Ectodermal cell (in vitro differentiated cells): Measurements from ENCODE around the gene PCBD2.
"Not testable (repeated sequence)": the region's sequence is repeated elsewhere in the genome, so short reads cannot be mapped to it uniquely, and the experiment has no call there.

ENCODE experiments used
- H3K27ac ChIP-seq: 2 replicates; pipeline ENCODE4 v1.7.0; 2013; ENCODE audit warnings: mild to moderate bottlenecking, low read depth, low read length; ENCODE audit not compliant: insufficient read depth, poor library complexity, severe bottlenecking
- H3K27me3 ChIP-seq: 2 replicates; pipeline ENCODE4 v1.7.0; 2013; ENCODE audit warnings: mild to moderate bottlenecking, low read length; ENCODE audit not compliant: insufficient read depth, control insufficient read depth, poor library complexity, severe bottlenecking
- H3K36me3 ChIP-seq: one replicate; pipeline ENCODE4 v1.7.0; 2013; ENCODE audit warnings: low read length; ENCODE audit not compliant: control insufficient read depth, insufficient read depth
- H3K4me1 ChIP-seq: one replicate; pipeline ENCODE4 v1.7.0; 2013; ENCODE audit warnings: low read length; ENCODE audit not compliant: control insufficient read depth, insufficient read depth
- H3K4me3 ChIP-seq: 2 replicates; pipeline ENCODE4 v1.7.0; 2013; ENCODE audit warnings: low read depth, low read length, control low read depth; ENCODE audit not compliant: insufficient read depth
- H3K9me3 ChIP-seq: 2 replicates; pipeline ENCODE4 v1.7.0; 2013; ENCODE audit warnings: mild to moderate bottlenecking, low read length, moderate library complexity; ENCODE audit not compliant: control insufficient read depth
- WGBS, 2 experiments: methylation state at CpG; one replicate each; pipeline ENCODE4 v1.1.7; 2013; ENCODE audit warnings: missing lambda C conversion rate in 2 of 2; 5-methylcytosine and 5-hydroxymethylcytosine counted together

PCBD2 gene

DNA sequence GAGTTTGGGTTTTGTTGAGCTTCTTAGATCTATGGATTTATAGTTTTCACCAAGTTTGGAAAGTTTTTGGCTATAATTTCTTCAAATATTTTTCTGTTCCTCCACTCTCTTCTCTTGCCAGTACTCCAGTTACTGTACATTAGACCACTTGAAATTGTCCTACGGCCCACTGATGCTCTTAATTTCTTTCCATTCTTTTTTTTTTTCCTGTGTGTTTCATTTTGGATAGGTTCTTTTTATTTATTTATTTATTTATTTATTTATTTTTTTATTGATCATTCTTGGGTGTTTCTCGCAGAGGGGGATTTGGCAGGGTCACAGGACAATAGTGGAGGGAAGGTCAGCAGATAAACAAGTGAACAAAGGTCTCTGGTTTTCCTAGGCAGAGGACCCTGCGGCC lies 24.0 kb upstream of the PCBD2 start:
- 91 to 100% methylated on average over 1 of the region's 3 CpGs for WGBS, 2 experiments
- H3K4me3 ChIP-seq, H3K27me3 ChIP-seq, H3K36me3 ChIP-seq, H3K9me3 ChIP-seq, H3K4me1 ChIP-seq: not testable (repeated sequence)
- H3K27ac ChIP-seq = peak overlapping the region; percentile 3

DNA sequence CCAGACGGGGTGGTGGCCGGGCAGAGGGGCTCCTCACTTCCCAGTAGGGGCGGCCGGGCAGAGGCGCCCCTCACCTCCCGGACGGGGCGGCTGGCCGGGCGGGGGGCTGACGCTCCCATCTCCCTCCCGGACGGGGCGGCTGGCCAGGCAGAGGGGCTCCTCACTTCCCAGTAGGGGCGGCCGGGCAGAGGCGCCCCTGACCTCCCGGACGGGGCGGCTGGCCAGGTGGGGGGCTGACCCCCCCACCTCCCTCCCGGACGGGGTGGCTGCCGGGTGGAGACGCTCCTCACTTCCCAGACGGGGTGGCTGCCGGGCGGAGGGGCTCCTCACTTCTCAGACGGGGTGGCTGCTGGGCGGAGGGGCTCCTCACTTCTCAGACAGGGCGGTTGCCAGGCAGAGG lies 23.2 kb upstream of the PCBD2 start:
- WGBS, 2 experiments = 93 to 95% methylated on average over 25 to 30 of the region's 30 CpGs
- not testable (repeated sequence) for H3K4me1 ChIP-seq, H3K36me3 ChIP-seq, H3K4me3 ChIP-seq, H3K27me3 ChIP-seq, H3K27ac ChIP-seq, H3K9me3 ChIP-seq

DNA sequence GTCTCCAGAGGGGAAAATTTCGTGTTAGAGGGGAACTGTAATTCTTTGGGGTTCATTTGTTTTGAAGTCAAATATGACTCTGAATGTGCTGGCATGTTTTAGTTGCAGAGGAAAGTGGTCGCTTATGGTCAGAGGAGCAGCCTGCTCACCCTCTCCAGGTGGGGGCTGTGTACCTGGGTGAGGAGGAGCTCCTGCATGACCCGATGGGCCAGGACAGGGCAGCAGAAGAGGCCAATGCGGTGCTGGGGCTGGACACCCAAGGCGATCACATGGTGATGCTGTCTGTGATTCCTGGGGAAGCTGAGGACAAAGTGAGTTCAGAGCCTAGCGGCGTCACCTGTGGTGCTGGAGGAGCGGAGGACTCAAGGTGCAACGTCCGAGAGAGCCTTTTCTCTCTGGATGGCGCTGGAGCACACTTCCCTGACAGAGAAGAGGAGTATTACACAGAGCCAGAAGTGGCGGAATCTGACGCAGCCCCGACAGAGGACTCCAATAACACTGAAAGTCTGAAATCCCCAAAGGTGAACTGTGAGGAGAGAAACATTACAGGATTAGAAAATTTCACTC lies 17.3 kb upstream of the PCBD2 start:
- no peaks in the 10 kb centered on the region for H3K36me3 ChIP-seq
- no peaks in the 10 kb centered on the region for H3K27me3 ChIP-seq
- no peak overlapping the region for H3K4me3 ChIP-seq
- H3K9me3 ChIP-seq = no peaks in the 10 kb centered on the region
- WGBS, 2 experiments = 90 to 91% methylated on average over 14 of the region's 14 CpGs
- no peak overlapping the region for H3K27ac ChIP-seq
- H3K4me1 ChIP-seq = no peaks in the 10 kb centered on the region

DNA sequence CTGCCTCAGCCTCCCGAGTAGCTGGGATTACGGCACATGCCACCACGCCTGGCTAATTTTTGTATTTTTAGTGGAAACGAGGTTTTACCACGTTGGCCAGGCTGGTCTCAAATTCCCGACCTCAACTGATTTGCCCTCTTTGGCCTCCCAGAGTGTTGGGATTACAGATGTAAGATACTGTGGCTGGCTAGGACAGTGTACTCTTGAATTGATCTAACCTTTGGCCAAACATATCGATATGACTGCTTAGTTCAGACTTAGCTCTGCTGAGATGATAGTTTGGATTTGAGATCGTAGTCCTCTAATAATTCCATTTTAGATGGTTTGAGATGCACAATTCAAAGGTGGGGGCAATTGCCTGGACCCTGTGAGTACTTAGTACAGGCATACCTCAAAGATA lies 15.6 kb upstream of the PCBD2 start:
- no peak overlapping the region for H3K4me3 ChIP-seq
- no peaks in the 10 kb centered on the region for H3K27me3 ChIP-seq
- H3K36me3 ChIP-seq = no peaks in the 10 kb centered on the region
- H3K27ac ChIP-seq = no peak overlapping the region
- H3K4me1 ChIP-seq = no peaks in the 10 kb centered on the region
- H3K9me3 ChIP-seq = no peaks in the 10 kb centered on the region
- 94 to 97% methylated on average over 8 of the region's 8 CpGs for WGBS, 2 experiments

DNA sequence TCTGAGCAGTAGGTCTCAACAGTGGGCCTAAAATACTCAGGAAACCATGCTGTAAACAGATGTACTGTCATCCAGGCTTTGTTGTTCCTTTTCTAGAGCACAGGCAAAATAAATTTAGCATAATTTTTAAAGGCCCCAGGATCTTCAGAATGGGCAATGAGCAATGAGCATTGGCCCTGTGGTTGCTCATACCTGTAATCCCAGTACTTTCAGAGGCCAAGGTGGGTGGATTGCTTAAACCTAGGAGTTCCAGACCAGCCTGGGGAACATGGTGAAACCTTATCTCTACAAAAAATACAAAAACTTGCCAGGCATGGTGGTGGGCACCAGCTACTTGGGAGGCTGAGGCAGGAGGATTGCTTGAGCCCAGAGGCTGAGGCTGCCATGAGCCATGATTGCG lies 13.5 kb upstream of the PCBD2 start:
- Histone ChIP-seq H3K4me1 (no peaks in the 10 kb centered on the region), H3K9me3 (no peaks in the 10 kb centered on the region), H3K27ac (no peak overlapping the region), H3K27me3 (no peaks in the 10 kb centered on the region), H3K4me3 (no peak overlapping the region), H3K36me3 (no peaks in the 10 kb centered on the region)
- no CpG with 5 or more reads among the region's 1 CpG for WGBS, 2 experiments

DNA sequence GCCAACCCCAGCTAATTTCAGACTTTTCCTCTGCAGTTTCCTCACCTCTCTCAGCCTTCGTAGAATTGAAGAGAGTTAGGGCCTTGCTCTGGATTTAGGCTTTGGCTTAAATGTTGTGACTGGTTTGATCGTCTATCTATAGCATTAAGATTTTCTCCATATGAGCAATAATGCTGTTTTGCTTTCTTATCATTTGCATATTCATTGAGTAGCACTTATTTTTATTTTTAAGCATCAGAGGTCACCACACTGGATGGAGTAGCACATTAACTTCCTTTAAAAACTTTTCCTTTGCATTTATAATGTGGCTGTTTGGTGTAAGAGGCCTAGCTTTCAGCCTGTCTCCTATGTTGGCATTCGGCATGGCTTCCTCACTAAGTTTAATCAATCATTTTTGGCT lies 12.6 kb upstream of the PCBD2 start:
- no peaks in the 10 kb centered on the region for H3K9me3 ChIP-seq
- H3K27me3 ChIP-seq = no peaks in the 10 kb centered on the region
- H3K27ac ChIP-seq = no peak overlapping the region
- no peak overlapping the region for H3K4me3 ChIP-seq
- WGBS, 2 experiments = 96 to 100% methylated on average over 3 of the region's 3 CpGs
- H3K36me3 ChIP-seq = no peaks in the 10 kb centered on the region
- H3K4me1 ChIP-seq = no peaks in the 10 kb centered on the region

DNA sequence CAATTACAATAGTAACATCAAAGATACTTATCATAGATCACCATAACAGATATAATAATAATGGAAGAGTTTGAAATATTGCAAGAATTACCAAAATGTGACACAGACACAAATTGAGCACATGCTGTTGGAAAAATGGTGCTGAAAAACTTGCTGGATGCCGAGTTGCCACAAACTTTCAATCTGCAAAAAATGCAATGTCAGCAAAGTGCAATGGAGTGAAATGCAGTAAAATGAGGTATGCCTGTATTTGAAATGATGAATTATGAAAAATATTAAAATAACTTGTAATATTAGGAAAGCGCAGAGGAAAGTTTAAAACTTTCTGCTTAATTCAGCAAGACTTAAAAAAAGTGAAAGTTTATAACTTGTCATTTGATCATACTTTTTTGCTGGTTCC lies 12.0 kb upstream of the PCBD2 start:
- H3K4me3 ChIP-seq = no peak overlapping the region

DNA sequence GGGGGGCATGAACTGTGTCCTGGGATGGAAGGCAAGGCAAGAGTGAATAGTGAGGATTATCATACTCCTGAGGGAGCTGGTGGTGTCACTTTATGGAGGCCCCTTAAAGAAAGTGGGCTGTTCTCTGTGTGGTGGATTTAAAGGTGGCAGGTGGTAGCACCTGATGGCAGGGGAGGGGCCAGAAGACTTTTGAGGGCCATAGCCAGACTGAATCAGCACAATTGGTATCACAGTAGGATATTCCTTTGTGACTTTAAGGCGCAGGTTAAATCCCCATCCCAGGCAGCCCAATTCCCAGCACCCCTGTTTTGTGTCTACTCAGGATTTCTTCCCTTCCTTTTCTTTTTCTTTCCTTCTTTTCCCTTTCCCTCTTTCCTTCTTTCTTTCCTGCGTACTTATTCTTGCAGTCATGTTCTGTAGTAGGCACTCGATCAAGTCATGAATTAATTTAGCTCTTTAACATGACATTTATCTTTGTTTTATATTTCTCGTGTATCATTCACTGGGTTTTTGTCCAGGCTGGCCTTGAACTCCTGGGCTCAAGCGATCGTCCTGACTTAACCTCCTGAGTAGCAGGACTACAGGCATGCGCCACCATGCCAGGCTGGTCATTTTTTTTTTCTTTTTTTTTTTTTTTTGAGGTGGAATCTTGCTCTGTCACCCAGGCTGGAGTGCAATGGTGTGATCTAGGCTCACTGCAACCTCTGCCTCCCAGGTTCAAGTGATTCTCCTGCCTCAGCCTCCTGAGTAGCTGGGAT lies 11.0 kb upstream of the PCBD2 start:
- WGBS, 2 experiments = 95% methylated on average over 7 of the region's 7 CpGs
- Histone ChIP-seq H3K36me3 (no peaks in the 10 kb centered on the region), H3K4me1 (no peaks in the 10 kb centered on the region), H3K4me3 (no peak overlapping the region), H3K9me3 (no peaks in the 10 kb centered on the region), H3K27ac (no peak overlapping the region), H3K27me3 (no peaks in the 10 kb centered on the region)

More for the DNA sequence above, 12.0 kb upstream of the PCBD2 start:
- no peaks in the 10 kb centered on the region for H3K27me3 ChIP-seq
- H3K36me3 ChIP-seq = no peaks in the 10 kb centered on the region
- no peak overlapping the region for H3K27ac ChIP-seq
- no peaks in the 10 kb centered on the region for H3K9me3 ChIP-seq
- no peaks in the 10 kb centered on the region for H3K4me1 ChIP-seq
- 95 to 98% methylated on average over 2 of the region's 2 CpGs for WGBS, 2 experiments

DNA sequence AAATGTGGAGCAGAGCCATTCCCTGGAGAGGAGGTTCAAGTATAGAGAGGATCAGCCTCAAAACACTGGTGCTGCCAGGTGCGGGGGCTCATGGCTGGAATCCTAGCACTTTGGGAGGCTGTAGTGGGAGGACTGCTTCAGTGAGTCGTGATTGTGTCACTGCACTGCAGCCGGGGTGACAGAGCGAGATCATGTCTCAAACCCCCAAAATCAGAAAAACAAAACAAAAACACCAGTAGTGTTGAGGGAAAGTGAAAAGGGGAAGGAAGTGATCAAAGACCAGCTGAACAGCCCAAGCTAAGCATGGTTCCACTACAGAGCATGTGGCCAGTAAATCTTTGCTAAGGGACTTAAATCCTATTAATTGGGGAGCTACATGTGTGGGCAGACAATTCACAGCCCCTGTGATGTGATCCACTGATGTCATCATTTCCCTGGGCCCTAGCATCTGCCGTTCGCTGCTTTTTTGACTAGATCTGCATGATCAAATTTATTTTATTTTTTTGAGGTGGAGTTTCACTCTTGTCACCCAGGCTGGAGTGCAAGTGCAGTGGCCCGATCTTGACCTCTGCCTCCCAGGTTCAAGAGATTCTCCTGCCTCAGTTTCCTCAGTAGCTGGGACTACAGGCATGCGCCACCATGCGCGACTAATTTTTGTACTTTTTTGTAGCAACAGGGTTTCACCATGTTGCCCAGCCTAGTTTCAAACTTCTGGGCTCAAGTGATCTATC lies 2.7 kb upstream of the PCBD2 start:
- no peaks in the 10 kb centered on the region for H3K9me3 ChIP-seq
- H3K27ac ChIP-seq = no peak overlapping the region
- no peaks in the 10 kb centered on the region for H3K27me3 ChIP-seq
- no peaks in the 10 kb centered on the region for H3K36me3 ChIP-seq
- no peaks in the 10 kb centered on the region for H3K4me1 ChIP-seq
- WGBS, 2 experiments = 89 to 93% methylated on average over 8 to 10 of the region's 10 CpGs
- H3K4me3 ChIP-seq = no peak overlapping the region

DNA sequence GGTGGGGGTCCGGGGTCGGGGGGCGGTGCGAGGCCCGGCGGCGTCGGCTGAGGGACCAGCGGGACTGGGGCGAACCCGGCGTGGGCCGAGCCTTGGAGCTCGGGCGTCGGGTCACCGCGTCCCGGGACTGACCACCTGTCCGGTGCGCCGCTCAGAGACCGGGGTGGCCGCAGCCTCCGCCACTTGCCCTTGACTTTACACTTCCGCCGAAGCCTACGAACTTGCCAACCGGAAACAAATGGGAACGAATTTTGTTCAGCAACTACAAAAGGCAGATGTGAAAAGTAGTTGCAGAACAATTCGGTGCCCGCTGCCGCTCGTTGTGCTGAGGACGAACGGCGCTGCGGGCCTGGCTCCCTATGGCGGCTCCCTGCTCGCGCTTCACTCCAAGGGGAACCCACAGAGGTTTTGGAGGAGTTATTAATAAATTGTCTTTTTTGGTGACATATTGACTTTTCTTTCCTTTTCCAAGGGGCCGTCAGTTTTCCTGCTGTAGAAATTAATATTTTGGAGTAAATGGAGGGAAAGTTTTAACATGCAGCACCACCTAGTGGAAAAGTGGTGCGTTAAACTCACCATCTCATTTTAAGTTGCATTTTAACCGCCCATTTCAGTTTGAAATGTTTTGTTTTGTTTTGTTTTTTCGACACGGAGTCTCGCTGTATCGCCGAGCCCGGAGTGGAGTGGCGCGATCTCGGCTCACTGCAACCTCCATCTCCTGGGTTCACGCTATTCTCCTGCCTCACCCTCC lies 490 bp downstream of the PCBD2 start:
- WGBS, 2 experiments = 1% methylated on average over 53 to 54 of the region's 54 CpGs
- Histone ChIP-seq H3K27ac (peak overlapping the region; percentile 76), H3K9me3 (no peaks in the 10 kb centered on the region), H3K4me1 (no peaks in the 10 kb centered on the region), H3K4me3 (peak overlapping the region; percentile 71), H3K27me3 (no peaks in the 10 kb centered on the region), H3K36me3 (no peaks in the 10 kb centered on the region)
